ENCODE data around the gene TRIO. TPM values are rescaled to one million over a fixed set of nuclear protein-coding genes. Genes with fewer than 3 reads are reported as not detected.

TRIO gene
- total and polyA plus RNA-seq, 2 donors (not counting 1 experiment from before 2014, with no cell fraction given), result 134 to 281 TPM

DNA sequence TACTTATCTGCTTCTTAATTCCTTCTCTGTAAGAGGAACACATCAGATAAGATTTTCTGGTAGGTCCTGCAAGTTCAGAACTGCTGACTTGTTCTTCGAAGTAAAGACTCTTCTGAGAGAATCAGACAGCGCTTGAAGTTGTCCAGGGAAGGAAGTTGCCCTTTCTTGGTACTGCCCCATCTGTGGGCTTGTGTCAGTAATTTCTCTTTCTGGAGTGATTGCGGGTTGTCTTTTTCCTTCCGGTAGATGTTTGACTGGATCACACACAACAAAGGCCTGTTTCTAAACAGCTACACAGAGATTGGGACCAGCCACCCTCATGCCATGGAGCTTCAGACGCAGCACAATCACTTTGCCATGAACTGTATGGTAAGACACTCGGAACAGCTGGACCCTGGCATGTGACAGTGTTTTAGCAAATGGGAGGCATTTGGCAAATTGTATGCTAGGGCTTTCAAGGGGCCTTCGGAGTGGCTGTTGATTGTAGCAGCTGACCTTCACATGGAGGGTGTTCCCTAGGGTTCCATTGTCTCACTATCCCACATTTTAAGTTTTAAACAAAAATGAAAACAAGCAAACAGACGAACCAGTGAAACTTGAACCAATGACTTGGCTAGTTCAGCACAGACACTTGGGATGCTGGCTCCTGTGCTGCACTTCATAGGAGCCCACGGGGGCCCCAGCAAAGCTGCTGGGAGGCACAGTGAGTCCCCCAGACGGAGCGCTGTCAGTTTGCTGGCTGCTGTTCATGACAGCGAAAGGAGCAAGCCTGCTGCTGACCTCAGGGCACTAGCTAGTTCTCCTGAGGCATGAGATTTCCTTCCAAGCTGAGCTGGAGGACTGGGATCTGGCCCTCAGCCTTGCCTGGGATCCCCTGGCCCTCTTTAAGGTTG, 149.9 kb downstream of the TRIO start:
- no peaks in the 10 kb centered on the region for H3K9me3 ChIP-seq (ENCODE audit: control insufficient read depth, insufficient read depth, low read depth, low read length)
- H3K4me1 ChIP-seq (ENCODE audit: control insufficient read depth, extremely low read depth, insufficient read depth, low read length), result peaks cover 2% of the 10 kb centered on the region
- H3K27me3 ChIP-seq (ENCODE audit: control insufficient read depth, insufficient read depth, low read length), result no peaks in the 10 kb centered on the region
- no peak overlapping the region for H3K9ac ChIP-seq (ENCODE audit: insufficient read depth, low read length)
- peaks cover 51% of the 10 kb centered on the region for H3K79me2 ChIP-seq (ENCODE audit: control insufficient read depth, insufficient read depth, low read length)
- no peaks in the 10 kb centered on the region for H4K20me1 ChIP-seq (ENCODE audit: control insufficient read depth, extremely low read depth, insufficient read depth, low read length)
- no peak overlapping the region for H3K27ac ChIP-seq (ENCODE audit: insufficient read depth, low read length)
- no peak overlapping the region for H3K4me2 ChIP-seq (ENCODE audit: extremely low read depth, insufficient read depth, low read length)
- no peak overlapping the region for H3K4me3 ChIP-seq (replicated peaks in 1 of 4; ENCODE audit: control extremely low read depth in 1 of 4, insufficient read depth in 1 of 4, low read depth in 3 of 4, low read length in 4 of 4)
- H3K36me3 ChIP-seq (ENCODE audit: control insufficient read depth, insufficient read depth, low read length), result peaks cover 13% of the 10 kb centered on the region
- TF ChIP-seq, protein P1, sequence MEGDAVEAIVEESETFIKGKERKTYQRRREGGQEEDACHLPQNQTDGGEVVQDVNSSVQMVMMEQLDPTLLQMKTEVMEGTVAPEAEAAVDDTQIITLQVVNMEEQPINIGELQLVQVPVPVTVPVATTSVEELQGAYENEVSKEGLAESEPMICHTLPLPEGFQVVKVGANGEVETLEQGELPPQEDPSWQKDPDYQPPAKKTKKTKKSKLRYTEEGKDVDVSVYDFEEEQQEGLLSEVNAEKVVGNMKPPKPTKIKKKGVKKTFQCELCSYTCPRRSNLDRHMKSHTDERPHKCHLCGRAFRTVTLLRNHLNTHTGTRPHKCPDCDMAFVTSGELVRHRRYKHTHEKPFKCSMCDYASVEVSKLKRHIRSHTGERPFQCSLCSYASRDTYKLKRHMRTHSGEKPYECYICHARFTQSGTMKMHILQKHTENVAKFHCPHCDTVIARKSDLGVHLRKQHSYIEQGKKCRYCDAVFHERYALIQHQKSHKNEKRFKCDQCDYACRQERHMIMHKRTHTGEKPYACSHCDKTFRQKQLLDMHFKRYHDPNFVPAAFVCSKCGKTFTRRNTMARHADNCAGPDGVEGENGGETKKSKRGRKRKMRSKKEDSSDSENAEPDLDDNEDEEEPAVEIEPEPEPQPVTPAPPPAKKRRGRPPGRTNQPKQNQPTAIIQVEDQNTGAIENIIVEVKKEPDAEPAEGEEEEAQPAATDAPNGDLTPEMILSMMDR (conservative IDR thresholded peaks at IDR 0.05 in 1 of 2, IDR thresholded peaks at IDR 0.05 in 1 of 2; ENCODE audit: low read depth in 1 of 2, low read length in 2 of 2), result no peak
- TF ChIP-seq EZH2 (IDR thresholded peaks at IDR 0.05; ENCODE audit: low read length, missing control alignments), result no peak
- no peak for DNase-seq (ENCODE audit: low read depth in 2 of 2)
- H2AFZ ChIP-seq (ENCODE audit: low read length), result no peak overlapping the region

DNA sequence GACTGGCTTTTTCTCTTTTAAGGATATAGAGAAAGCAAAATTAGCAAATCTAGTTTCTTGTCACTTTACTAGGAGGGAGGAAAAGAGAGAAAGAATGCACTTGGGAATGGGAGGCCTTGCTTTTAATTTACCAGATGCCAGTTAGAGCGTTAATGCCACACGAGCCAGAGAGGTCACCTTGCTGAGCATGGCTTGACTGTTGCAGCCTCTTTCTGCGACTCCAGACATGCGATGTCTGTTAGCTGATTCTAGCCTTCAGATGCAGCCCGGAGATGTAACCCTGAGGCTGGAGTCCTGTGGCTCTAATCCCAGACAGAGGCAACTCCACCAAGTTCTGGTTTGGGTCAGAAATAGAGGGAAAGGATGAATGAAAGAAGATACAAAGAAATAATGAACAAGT, 152.5 kb downstream of the TRIO start:
- Histone ChIP-seq H3K4me2 (ENCODE audit: extremely low read depth, insufficient read depth, low read length) (no peak overlapping the region), H2AFZ (ENCODE audit: low read length) (no peak overlapping the region), H4K20me1 (ENCODE audit: control insufficient read depth, extremely low read depth, insufficient read depth, low read length) (no peaks in the 10 kb centered on the region), H3K4me1 (ENCODE audit: control insufficient read depth, extremely low read depth, insufficient read depth, low read length) (peaks cover 4% of the 10 kb centered on the region), H3K4me3 (replicated peaks in 1 of 4; ENCODE audit: control extremely low read depth in 1 of 4, insufficient read depth in 1 of 4, low read depth in 3 of 4, low read length in 4 of 4) (no peak overlapping the region), H3K79me2 (ENCODE audit: control insufficient read depth, insufficient read depth, low read length) (peaks cover 65% of the 10 kb centered on the region), H3K36me3 (ENCODE audit: control insufficient read depth, insufficient read depth, low read length) (peaks cover 26% of the 10 kb centered on the region), H3K27ac (ENCODE audit: insufficient read depth, low read length) (no peak overlapping the region), H3K9ac (ENCODE audit: insufficient read depth, low read length) (no peak overlapping the region), H3K27me3 (ENCODE audit: control insufficient read depth, insufficient read depth, low read length) (no peaks in the 10 kb centered on the region), H3K9me3 (ENCODE audit: control insufficient read depth, insufficient read depth, low read depth, low read length) (no peaks in the 10 kb centered on the region)
- DNase-seq (ENCODE audit: low read depth in 2 of 2), result no peak
- TF ChIP-seq EZH2 (IDR thresholded peaks at IDR 0.05; ENCODE audit: low read length, missing control alignments), result no peak
- TF ChIP-seq, protein P1 (conservative IDR thresholded peaks at IDR 0.05 in 1 of 2, IDR thresholded peaks at IDR 0.05 in 1 of 2; ENCODE audit: low read depth in 1 of 2, low read length in 2 of 2), result no peak

DNA sequence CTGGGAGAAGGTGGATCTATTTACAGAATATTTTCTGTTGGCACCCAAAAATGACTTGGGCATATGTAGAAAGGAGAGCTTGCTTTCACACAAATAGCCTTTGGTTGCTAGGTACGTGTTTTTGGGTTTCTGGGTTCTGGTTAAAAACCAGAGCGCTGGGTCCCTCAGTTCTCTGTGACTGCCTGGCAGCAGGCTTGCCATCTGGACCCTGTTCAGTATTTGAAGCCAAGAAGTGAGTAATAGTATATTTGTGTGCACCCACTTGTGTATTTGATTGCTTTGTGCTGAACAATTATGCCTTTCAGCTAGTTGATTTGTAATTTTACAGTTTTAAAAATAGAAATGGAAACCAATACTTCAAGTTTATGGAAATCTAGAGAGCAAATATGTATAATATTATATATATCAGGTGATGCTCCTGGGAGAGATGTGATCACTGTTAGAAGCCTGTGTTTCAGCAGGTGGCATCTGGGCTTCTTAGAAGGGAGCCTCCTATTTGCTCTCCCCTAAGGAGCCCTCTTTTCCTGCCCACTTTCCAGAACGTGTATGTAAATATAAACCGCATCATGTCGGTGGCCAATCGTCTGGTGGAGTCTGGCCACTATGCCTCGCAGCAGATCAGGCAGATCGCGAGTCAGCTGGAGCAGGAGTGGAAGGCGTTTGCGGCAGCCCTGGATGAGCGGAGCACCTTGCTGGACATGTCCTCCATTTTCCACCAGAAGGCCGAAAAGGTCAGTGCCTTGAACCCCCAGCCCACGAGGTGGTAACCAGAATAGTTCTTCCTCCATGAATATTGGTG, 153.6 kb downstream of the TRIO start:
- peaks cover 4% of the 10 kb centered on the region for H3K4me1 ChIP-seq (ENCODE audit: control insufficient read depth, extremely low read depth, insufficient read depth, low read length)
- no peak overlapping the region for H3K4me3 ChIP-seq (replicated peaks in 1 of 4; ENCODE audit: control extremely low read depth in 1 of 4, insufficient read depth in 1 of 4, low read depth in 3 of 4, low read length in 4 of 4)
- no peak overlapping the region for H3K4me2 ChIP-seq (ENCODE audit: extremely low read depth, insufficient read depth, low read length)
- no peaks in the 10 kb centered on the region for H3K9me3 ChIP-seq (ENCODE audit: control insufficient read depth, insufficient read depth, low read depth, low read length)
- H3K36me3 ChIP-seq (ENCODE audit: control insufficient read depth, insufficient read depth, low read length), result peaks cover 21% of the 10 kb centered on the region
- H4K20me1 ChIP-seq (ENCODE audit: control insufficient read depth, extremely low read depth, insufficient read depth, low read length), result no peaks in the 10 kb centered on the region
- no peak overlapping the region for H2AFZ ChIP-seq (ENCODE audit: low read length)
- peak in 1 of 2 donors; percentile 42 for DNase-seq (ENCODE audit: low read depth in 2 of 2)
- H3K27ac ChIP-seq (ENCODE audit: insufficient read depth, low read length), result no peak overlapping the region
- peaks cover 70% of the 10 kb centered on the region for H3K79me2 ChIP-seq (ENCODE audit: control insufficient read depth, insufficient read depth, low read length)
- TF ChIP-seq, protein P1 (conservative IDR thresholded peaks at IDR 0.05 in 1 of 2, IDR thresholded peaks at IDR 0.05 in 1 of 2; ENCODE audit: low read depth in 1 of 2, low read length in 2 of 2), result no peak
- no peak for TF ChIP-seq EZH2 (IDR thresholded peaks at IDR 0.05; ENCODE audit: low read length, missing control alignments)
- no peaks in the 10 kb centered on the region for H3K27me3 ChIP-seq (ENCODE audit: control insufficient read depth, insufficient read depth, low read length)
- no peak overlapping the region for H3K9ac ChIP-seq (ENCODE audit: insufficient read depth, low read length)
